HepG2 (cell line): ENCODE measurements around the gene ING5. TPM values are rescaled to one million over a fixed set of nuclear protein-coding genes. Genes with fewer than 3 reads are reported as not detected.
A peak's percentile ranks its signal among the peaks of the same experiment; 100 is the strongest.

ENCODE experiments used
- ATAC-seq: fragments of 200-7000 bp; cut with Tn5 transposase; 3 replicates; pipeline ENCODE4 v1.9.1; 2020; ENCODE audit warnings: mild to moderate bottlenecking, moderate library complexity
- BruUV-seq: library from RNA; stranded (reverse); fragments of 400-500 nt; replicated peaks from 2 replicates; lab custom pipeline; 2021; lab: Mats Ljungman, UMichigan
- CTCF ChIA-PET: fragments of 300-600 bp; formaldehyde crosslinking; extraction: SDS; loops from one replicate; lab custom pipeline; 2021; ENCODE audit warnings: low total read pairs, inconsistent platforms, low intra/inter-chr PET ratio; lab: Yijun Ruan, JAX
- POLR2A ChIA-PET: fragments of 350-600 bp; sonication (Branson Sonifier 250); formaldehyde crosslinking; loops from one replicate; lab custom pipeline; 2020; ENCODE audit warnings: antibody characterized with exemption, inconsistent platforms; lab: Yijun Ruan, JAX
- DNase-seq: peaks from one replicate; pipeline ENCODE4 v3.0.0-alpha.2; 2015; ENCODE audit warnings: low spot score
- FAIRE-seq: peaks from 3 replicates; lab custom pipeline; 2011; peaks lifted over from hg19 to GRCh38; lab: Jason Lieb, UNC
- H2AFZ ChIP-seq: one replicate; pipeline ENCODE4 v1.6.1; 2011; ENCODE audit warnings: low read length, inconsistent platforms
- H3K27ac ChIP-seq: fragments of 300-600 bp; 3 replicates; pipeline ENCODE4 v1.8.0; 2011; ENCODE audit warnings: mixed run types, mild to moderate bottlenecking, mixed read lengths, low read length, inconsistent platforms; ENCODE audit not compliant: insufficient read depth; ENCODE audit errors: extremely low read length
- H3K27me3 ChIP-seq, 2 experiments: fragments of 200-600 bp in 1 of 2; 2 replicates in 1 of 2; 3 replicates in 1 of 2; pipeline versions ENCODE4 v1.6.0 to v1.8.0; 2011; ENCODE audit warnings: low read length in 2 of 2, mild to moderate bottlenecking in 2 of 2, moderate library complexity in 2 of 2, inconsistent platforms in 1 of 2; ENCODE audit not compliant: insufficient read depth in 2 of 2, control insufficient read depth in 1 of 2
- H3K36me3 ChIP-seq, 2 experiments: fragments of 200-600 bp in 1 of 2; replicated peaks in 1 of 2; 2 replicates in 1 of 2; 3 replicates in 1 of 2; pipeline versions ENCODE4 v1.5.1 to v1.8.0; 2011; ENCODE audit warnings: low read length in 2 of 2, inconsistent platforms in 1 of 2; ENCODE audit not compliant: insufficient read depth in 2 of 2, control insufficient read depth in 1 of 2
- H3K4me1 ChIP-seq: 2 replicates; pipeline ENCODE4 v1.5.1; 2012; ENCODE audit warnings: low read length, inconsistent platforms; ENCODE audit not compliant: insufficient read depth
- H3K4me2 ChIP-seq: 2 replicates; pipeline ENCODE4 v1.6.0; 2011; ENCODE audit warnings: low read depth, low read length, inconsistent platforms
- H3K4me3 ChIP-seq, 3 experiments: fragments of 200-600 bp in 1 of 3; sonication (generic), shearing (Covaris generic) in 1 of 3; replicated peaks in 1 of 3; 2 replicates each; pipeline ENCODE4 v1.5.1; 2011 to 2016; ENCODE audit warnings: low read length in 3 of 3, inconsistent platforms in 2 of 3, low read depth in 2 of 3, mild to moderate bottlenecking in 2 of 3, control low read depth in 1 of 3, mixed read lengths in 1 of 3; ENCODE audit not compliant: insufficient read depth in 1 of 3
- H3K79me2 ChIP-seq: one replicate; pipeline ENCODE4 v1.6.1; 2011; ENCODE audit warnings: low read length, inconsistent platforms; ENCODE audit not compliant: insufficient read depth
- H3K9ac ChIP-seq: 2 replicates; pipeline ENCODE4 v1.6.0; 2011; ENCODE audit warnings: mild to moderate bottlenecking, low read depth, low read length, inconsistent platforms; ENCODE audit not compliant: insufficient read depth
- H3K9me3 ChIP-seq: 2 replicates; pipeline ENCODE4 v1.5.1; 2012; ENCODE audit warnings: mild to moderate bottlenecking, low read length
- H4K20me1 ChIP-seq: 2 replicates; pipeline ENCODE4 v1.6.0; 2011; ENCODE audit warnings: inconsistent platforms, mild to moderate bottlenecking, low read length, moderate library complexity; ENCODE audit not compliant: insufficient read depth
- ARNT ChIP-seq: fragments of 450-650 bp; IDR thresholded peaks from 2 replicates; pipeline ENCODE4 v1.6.1; 2017
- ATF3 ChIP-seq: sonication (generic); formaldehyde crosslinking; IDR thresholded peaks from 2 replicates; pipeline ENCODE4 v1.4.0; 2020; ENCODE audit warnings: missing genetic modification reagents
- KAT8 ChIP-seq: IDR thresholded peaks from 2 replicates; pipeline ENCODE4 v1.6.1; 2016; ENCODE audit warnings: missing genetic modification reagents, missing compliant biosample characterization
- MIXL1 ChIP-seq: IDR thresholded peaks from 2 replicates; pipeline ENCODE4 v1.6.1; 2016
- RBFOX2 ChIP-seq: fragments of 200-400 bp; formaldehyde crosslinking; IDR thresholded peaks from 2 replicates; pipeline ENCODE4 v1.6.1; 2017; ENCODE audit warnings: low read depth, mild to moderate bottlenecking, low read length
- ZBTB39 ChIP-seq: sonication (generic); formaldehyde crosslinking; IDR thresholded peaks from 2 replicates; pipeline ENCODE4 v1.5.0; 2020; ENCODE audit warnings: missing genetic modification reagents
- ZFP36 ChIP-seq: fragments of 150-350 bp; IDR thresholded peaks from 2 replicates; pipeline ENCODE4 v1.6.1; 2018; ENCODE audit warnings: borderline replicate concordance, low read length, low read depth; ENCODE audit not compliant: partially characterized antibody
- ZMAT5 ChIP-seq: sonication (generic); formaldehyde crosslinking; IDR thresholded peaks from 2 replicates; pipeline ENCODE4 v1.5.0; 2020; ENCODE audit warnings: mild to moderate bottlenecking, low read depth, missing genetic modification reagents, borderline replicate concordance
- ZNF260 ChIP-seq: sonication (generic); formaldehyde crosslinking; IDR thresholded peaks from 2 replicates; pipeline ENCODE4 v1.4.0; 2020; ENCODE audit warnings: missing genetic modification reagents, low read depth, mild to moderate bottlenecking, borderline replicate concordance
- ZNF510 ChIP-seq: sonication (generic); formaldehyde crosslinking; IDR thresholded peaks from 2 replicates; pipeline ENCODE4 v1.4.0; 2020; ENCODE audit warnings: low read depth, mild to moderate bottlenecking, missing genetic modification reagents
- ZNF614 ChIP-seq: IDR thresholded peaks from 2 replicates; pipeline ENCODE4 v1.6.1; 2018; ENCODE audit warnings: missing biosample characterization, missing genetic modification reagents, inconsistent platforms, borderline replicate concordance
- ZNF674 ChIP-seq: sonication (generic); formaldehyde crosslinking; IDR thresholded peaks from 2 replicates; pipeline ENCODE4 v1.5.0; 2020; ENCODE audit warnings: low read depth, mild to moderate bottlenecking, missing genetic modification reagents
- WGBS: methylation state at CpG from one replicate; pipeline ENCODE4 v1.1.6; 2017; ENCODE audit warnings: low lambda C conversion rate; 5-methylcytosine and 5-hydroxymethylcytosine counted together
- in situ Hi-C: cut with HindIII; loops from 2 replicates; pipeline ENCODE4 v1.10.0; 2017; ENCODE audit warnings: low pct_unique_long_range_greater_than_20kb; ENCODE audit not compliant: extremely low pct_ligation_motif_present
- intact Hi-C: fragments of 100-400 bp; cut with micrococcal nuclease; formaldehyde crosslinking; loops from one replicate; pipeline ENCODE4 v1.10.0; 2022; ENCODE audit not compliant: unreplicated experiment
- polyA plus RNA-seq, 8 experiments: library from polyadenylated mRNA; depleted of rRNA in 3 of 8; stranded (reverse) in 7 of 8; unstranded in 1 of 8; fragments of >200 nt; fragmentation: Illumina TruSeq in 4 of 8; extraction: Trizol in 4 of 8; gene quantifications; 2 replicates each; pipeline versions ENCODE4 v1.2.1 to v1.2.3, GENCODE V29; 2011 to 2016; ENCODE audit warnings: low read depth in 4 of 8, missing spikeins in 1 of 8, mixed read lengths in 1 of 8; ENCODE audit not compliant: insufficient read depth in 1 of 8
- total RNA-seq, 5 experiments: library from RNA; depleted of rRNA; stranded (reverse); fragments of >200 nt; fragmentation: Illumina TruSeq; extraction: Trizol; gene quantifications; 2 replicates each; pipeline ENCODE4 v1.2.3, GENCODE V29; 2016; ENCODE audit warnings: low read depth in 1 of 5

ING5 gene
- total and polyA plus RNA-seq, 2 of the 13 experiments (the other 11 are each of a cell fraction or from before 2014, with no cell fraction given): 61.9 to 71.9 TPM

- Histone ChIP-seq H3K9ac (no peak overlapping the region), H3K4me3 (no peak overlapping the region), H3K4me2 (no peak overlapping the region), H3K4me1 (peaks cover 9% of the 10 kb centered on the region), H3K9me3 (no peaks in the 10 kb centered on the region), H2AFZ (no peak overlapping the region), H4K20me1 (no peaks in the 10 kb centered on the region; the same call in 1 of the 2 replicates), H3K79me2 (peaks cover 3% of the 10 kb centered on the region), H3K27me3 (no peaks in the 10 kb centered on the region), H3K36me3 (peaks cover 41 to 71% of the 10 kb centered on the region in 2 experiments), H3K27ac (peak overlapping the region; percentile 18)
- no TSS peak for BruUV-seq
- intact Hi-C loops (no loop called here), in situ Hi-C loops (loop anchor here (5.0 kb wide), 1 partner anchor 106 kb away; no protein-coding TSS in a partner anchor)
- DNase-seq (no peak), ATAC-seq (no peak), FAIRE-seq (no peak)
- no peak for TF ChIP-seq ZNF260 (CRISPR knock-in tag)
- no peak for TF ChIP-seq ATF3 (CRISPR knock-in tag)
- TF ChIP-seq ZFP36: no peak
- TF ChIP-seq MIXL1 (CRISPR knock-in tag): no peak
- no peak for TF ChIP-seq ZNF614
- no peak for TF ChIP-seq RBFOX2
- no peak for TF ChIP-seq ZMAT5 (CRISPR knock-in tag)
- TF ChIP-seq ZNF674: no peak
- TF ChIP-seq ARNT: no peak
- no peak for TF ChIP-seq ZNF510
- TF ChIP-seq KAT8: no peak
- no peak for TF ChIP-seq ZBTB39
- CTCF ChIA-PET: interaction anchor here (1.7 kb wide), 1 partner anchor 16 kb away, joined by 6 read pairs; no protein-coding TSS in a partner anchor
- 90% methylated on average over 5 of the region's 5 CpGs for WGBS
- POLR2A ChIA-PET: interaction anchor here (1.9 to 2.2 kb wide), 3 partner anchors 12 to 43 kb away, joined by 5 to 12 read pairs (median 8); partner anchors contain the start of gene ING5
Measured at GRCh38 chr2:241658296-241658695, 43.5 kb upstream of the ING5 start.
